NCI-H187 treated with DMSO at 0.1 percent for 48 hours (cell line): ENCODE data around the gene HP.
A peak's percentile ranks its signal among the peaks of the same experiment; 100 is the strongest.
"Not testable (repeated sequence)": the region's sequence is repeated elsewhere in the genome, so short reads cannot be mapped to it uniquely, and the experiment has no call there.

ENCODE experiments used
- DNase-seq: peaks from one replicate; lab custom pipeline; 2025; lab: John Stamatoyannopoulos, UW

HP gene, protein sequence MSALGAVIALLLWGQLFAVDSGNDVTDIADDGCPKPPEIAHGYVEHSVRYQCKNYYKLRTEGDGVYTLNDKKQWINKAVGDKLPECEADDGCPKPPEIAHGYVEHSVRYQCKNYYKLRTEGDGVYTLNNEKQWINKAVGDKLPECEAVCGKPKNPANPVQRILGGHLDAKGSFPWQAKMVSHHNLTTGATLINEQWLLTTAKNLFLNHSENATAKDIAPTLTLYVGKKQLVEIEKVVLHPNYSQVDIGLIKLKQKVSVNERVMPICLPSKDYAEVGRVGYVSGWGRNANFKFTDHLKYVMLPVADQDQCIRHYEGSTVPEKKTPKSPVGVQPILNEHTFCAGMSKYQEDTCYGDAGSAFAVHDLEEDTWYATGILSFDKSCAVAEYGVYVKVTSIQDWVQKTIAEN

DNA sequence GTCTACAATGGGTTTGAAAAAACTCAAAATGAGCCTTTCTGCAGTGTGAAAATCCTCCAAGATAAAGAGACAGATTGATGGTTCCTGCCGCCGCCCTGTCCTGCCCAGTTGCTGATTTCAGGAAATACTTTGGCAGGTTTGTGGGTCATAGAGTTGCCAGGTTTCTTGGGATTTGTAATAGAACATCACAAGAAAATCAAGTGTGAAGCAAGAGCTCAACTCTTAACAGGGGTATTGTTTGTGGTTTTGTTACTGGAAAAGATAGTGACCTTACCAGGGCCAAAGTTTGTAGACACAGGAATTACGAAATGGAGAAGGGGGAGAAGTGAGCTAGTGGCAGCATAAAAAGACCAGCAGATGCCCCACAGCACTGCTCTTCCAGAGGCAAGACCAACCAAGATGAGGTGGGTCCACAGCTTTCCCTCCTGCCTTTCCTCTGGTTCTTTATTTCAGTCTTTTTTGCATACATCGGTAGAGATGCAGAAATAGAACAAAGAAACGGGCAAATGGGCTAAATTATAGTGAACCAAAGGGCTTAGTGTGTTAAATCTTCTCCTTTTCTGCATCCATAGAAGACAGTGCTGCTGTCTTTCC lies at the start of gene HP:
TSS of gene HP (plus strand) at position 252 of the 594 bp plus-strand sequence. CDS start at position 400, 148 bp downstream.
- DNase-seq, result not testable (repeated sequence)

DNA sequence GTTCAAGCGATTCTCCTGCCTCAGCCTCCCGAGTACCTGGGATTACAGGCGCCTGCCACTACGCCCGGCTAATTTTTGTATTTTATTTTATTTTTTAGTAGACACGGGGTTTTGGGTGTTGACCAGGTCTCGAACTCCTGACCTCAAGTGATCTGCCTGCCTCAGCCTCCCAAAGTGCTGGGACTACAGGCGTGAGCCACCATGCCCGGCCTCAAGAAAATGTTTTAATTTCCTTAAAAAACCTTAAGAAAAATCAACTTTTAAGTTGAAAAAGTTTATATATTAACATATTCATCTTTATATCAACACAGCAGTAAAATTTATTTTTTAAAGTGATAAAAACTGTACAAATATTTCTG lies 46.3 kb upstream of the HP start:
- DNase-seq, result not testable (repeated sequence)

- DNase-seq, result peak; percentile 55
Measured at GRCh38 chr16:72008424-72009216, 45.7 kb upstream of the HP start, which contains the start of gene DHODH. DHODH (plus strand) TSS chr16:72008744; CDS start chr16:72008765, 21 bp downstream.

DNA sequence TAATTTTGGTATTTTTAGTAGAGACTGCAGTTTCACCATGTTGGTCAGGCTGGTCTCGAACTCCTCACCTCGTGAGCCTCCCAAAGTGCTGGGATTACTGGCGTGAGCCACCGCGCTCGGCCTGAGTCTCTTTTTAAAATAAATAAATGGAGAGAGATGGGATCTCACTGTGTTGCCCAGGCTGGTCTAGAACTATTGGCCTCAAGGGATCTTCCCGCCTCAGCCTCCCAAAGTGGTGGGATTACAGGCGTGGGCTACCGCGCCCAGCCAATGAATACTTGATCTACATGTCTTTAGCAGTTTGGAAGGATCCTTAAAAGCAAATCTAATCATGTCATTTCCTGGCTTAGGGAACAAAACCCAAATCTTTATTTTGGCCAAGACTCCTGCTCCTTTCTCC lies 44.5 kb upstream of the HP start:
- DNase-seq, result no peak

DNA sequence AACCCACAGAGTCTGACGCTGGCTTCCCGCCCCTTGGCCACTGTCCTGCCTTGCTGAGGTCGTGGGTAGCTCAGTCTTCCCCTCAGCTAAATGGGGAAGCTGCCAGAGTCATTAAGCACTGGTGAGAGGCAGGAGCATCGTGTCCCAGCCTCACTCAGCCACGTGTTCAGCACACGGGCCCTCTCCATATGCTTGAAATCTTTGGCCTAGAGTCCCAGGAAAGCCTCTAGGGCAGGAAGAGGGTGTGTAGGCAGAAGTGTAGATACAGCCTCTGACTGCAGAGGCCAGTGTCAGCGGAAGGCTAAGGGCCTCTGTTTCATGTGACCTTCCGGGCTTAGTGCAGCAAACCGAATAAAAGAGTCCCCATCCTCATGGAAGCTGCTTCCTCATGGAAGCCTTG lies 41.7 kb upstream of the HP start:
- no peak for DNase-seq

DNA sequence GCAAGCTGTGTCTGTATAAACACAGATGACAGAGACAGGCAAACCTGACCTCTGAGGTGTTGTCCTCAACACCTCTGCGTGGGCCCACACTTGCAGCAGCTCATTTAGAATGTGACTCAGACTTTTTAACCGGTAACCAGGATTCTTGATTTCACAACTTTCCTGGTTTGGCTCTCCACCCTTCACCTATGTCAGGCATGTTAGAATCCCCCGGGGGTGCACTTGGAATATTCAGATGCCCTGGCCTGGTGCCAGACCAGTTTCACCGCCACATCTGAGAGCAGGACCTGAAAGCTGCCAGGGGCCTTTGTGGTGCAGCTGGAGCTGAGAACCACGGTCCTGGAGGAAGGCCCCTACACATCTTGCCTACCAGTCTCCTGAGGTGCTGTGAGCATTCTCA lies 40.9 kb upstream of the HP start:
- no peak for DNase-seq

DNA sequence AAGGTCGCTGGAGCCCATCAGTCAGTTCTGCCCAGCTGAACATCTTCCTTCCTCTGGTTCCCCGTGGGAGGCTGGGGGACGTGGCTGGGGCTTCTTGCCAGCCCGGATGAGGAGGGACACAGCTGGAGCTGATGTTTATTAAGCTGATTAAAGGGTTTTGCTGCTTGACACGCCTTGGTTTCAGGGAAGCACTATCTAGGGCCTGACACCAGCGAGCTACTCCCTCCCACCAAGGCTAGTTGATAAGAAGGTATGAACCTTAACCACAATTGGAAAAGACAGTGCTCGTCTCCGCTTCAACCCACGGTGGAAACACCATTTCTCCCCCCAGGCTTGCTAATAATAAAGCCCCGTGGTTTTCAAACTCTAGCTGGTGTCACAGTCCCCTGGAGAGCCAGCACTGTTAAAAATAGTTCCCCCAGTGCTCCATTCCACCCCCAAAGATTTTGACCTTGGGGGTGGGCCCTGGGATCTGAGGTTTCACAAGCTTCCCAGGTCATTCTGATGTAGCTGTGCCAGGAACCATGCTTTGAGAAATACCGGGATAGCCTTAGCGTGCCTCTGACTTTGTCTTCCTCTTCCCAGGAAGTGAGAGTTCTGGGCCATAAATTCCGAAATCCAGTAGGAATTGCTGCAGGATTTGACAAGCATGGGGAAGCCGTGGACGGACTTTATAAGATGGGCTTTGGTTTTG lies 40.3 kb upstream of the HP start:
- DNase-seq, result no peak

DNA sequence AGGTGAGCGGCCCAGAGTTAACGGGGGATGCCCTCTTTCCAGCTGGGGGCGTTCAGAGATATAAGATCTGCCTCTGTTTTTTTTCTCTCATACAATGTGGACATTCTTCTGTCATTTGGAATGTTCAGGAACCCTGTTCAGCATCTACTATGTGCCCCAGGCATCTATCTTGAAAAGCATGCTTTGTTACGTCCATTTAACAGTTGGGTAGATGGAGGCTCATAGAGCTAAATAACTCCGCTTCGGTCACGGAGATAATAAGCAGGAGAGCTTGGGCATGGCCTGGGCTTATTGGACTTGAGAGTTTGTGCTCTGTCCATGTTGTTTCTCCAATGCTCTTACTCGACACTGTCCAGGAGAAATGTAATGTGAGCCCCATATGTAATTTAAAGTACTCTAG lies 39.6 kb upstream of the HP start:
- no peak for DNase-seq

- DNase-seq, result no peak
Measured at GRCh38 chr16:72015124-72015523, 39.2 kb upstream of the HP start.

- no peak for DNase-seq
Measured at GRCh38 chr16:72018470-72018869, 35.8 kb upstream of the HP start.

DNA sequence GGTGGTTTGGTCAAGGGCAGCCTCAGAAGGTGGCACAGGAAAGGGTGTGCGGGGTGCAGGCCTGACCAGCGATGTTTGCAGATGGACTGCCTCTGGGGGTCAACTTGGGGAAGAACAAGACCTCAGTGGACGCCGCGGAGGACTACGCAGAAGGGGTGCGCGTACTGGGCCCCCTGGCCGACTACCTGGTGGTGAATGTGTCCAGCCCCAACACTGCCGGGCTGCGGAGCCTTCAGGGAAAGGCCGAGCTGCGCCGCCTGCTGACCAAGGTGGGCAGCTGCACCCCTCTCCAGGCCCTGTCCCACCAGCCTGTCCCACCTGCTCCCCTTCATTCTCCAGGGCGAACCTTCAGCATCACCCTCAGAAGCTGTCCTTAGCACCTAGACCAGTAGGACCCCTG lies 33.3 kb upstream of the HP start:
- no peak for DNase-seq

DNA sequence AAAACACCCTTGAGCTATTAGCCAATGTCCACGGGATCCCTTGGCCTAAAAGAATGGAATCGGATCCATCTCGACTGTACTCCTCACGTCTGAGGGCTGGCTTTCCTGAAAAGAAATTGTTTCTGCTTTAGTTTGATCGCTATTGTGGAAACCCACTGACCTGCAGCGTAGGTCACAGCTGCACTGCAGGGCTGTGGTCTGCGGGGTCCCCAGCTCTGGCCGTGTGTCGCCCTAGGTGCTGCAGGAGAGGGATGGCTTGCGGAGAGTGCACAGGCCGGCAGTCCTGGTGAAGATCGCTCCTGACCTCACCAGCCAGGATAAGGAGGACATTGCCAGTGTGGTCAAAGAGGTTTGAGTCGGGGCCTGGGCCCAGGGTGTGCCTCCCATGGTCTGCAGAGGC lies 32.2 kb upstream of the HP start:
- no peak for DNase-seq

GRCh38 chr16:72023962-72024361 lies 30.3 kb upstream of the HP start:
- DNase-seq, result no peak

DNA sequence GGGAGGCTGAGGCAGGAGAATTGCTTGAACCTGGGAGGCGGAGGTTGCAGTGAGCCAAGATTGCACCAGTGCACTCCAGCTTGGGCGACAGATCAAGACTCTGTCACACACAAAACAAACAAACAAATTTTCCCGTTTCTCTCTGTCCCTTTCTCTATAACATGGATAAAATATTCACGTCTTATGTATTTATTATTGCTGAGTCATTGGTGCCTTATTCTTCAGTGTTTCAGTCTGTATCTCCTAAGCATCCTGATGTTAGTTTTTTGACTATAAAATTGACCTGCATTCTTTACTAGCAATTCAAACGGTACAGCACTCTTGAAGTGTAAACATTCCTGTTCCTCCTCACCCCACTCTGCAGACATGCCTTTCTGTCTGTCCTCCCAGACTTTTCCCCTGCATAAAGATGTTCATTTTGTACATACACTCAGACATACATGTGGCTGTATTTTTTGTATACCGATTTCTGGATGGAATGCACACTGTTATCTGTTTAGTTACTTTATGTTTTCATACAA lies 29.4 kb upstream of the HP start:
- DNase-seq, result no peak

- no peak for DNase-seq
Measured at GRCh38 chr16:72025404-72026114, 28.7 kb upstream of the HP start.

GRCh38 chr16:72027669-72028378 lies 26.5 kb upstream of the HP start:
- DNase-seq, result no peak

DNA sequence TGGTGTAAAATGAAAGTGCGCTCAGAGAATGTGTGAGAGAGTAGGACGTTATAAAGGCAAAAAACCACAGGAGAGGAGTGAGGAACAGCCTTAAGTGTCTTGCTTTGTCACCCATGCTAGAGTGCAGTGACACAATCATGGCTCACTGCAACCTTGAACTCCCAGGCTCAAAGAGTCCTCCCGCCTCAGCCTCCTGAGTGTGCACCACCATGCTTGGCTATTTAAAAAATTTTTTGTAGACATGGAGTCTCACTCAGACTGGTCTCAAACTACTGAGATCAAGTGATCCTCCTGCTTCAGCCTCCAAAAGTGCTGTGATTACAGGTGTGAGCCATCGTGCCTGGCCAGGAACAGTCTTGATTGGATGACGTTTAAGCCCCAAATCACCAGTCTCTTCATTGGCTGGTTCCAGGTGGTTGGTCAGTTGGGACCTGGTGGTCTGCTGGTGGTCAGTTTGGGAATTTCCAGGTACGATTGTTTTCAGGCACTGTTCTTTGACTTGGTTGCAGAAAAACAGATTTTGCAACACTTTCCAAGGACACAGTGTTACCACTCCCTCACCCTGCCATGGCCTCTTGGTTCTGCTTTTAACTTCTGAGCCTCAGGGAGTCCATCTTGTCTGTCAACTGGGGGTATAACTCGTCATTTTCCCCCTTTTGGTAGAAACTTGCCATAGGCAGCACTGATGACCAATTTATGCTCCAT lies 24.6 kb upstream of the HP start:
- DNase-seq, result no peak

GRCh38 chr16:72033437-72033836 lies 20.9 kb upstream of the HP start:
- DNase-seq, result no peak

DNA sequence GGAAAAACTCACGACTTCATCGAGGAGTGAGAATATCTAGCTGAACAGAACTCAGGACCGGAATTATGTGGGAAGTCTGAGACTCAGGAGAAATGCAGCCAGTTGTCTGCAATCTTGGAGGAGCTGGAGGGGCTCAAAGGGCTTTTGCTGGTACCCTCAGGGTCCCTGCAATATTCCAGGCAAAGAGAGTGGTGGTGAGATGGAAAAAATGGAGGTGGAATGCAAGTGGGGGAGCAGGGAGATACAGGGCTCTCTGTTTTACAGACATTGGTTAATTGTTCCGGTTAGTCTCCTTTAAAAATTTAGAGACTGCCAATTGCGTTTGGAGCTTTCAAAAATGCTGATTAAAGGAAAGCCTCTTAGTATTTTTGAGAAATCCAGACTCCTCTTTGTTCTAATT lies 18.2 kb upstream of the HP start:
- DNase-seq, result no peak

DNA sequence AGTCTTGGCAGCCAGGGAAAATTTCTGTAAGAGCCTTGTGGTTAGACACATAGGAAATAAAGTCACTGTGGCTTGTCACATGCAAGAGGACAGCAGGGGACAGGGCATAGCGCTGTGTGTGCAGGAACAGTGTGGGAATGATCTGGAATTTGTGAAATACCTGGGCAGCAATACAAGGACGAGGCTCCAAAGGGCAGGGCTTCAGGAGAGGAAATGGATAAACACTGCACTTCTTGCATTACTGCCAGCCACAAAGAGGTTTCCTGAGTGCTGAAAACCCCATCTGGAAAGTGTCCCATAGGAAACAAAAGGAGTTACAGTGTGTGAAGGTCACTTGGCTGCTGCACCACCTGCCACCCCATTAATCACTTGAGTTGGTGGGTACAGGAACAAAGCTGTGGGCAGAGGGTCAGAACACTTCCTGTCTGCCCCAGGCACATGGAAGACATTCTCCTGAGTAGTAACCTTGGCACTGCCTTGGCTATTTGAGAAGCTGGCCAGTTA lies 12.1 kb upstream of the HP start:
- DNase-seq, result no peak
